HepG2 (cell line): ENCODE data around the gene AKTIP. TPM values are rescaled to one million over a fixed set of nuclear protein-coding genes. Genes with fewer than 3 reads are reported as not detected.

Experiments
- ARID5B ChIP-seq: IDR thresholded peaks from 2 replicates; pipeline ENCODE4 v1.4.0; 2020; ENCODE audit warnings: mild to moderate bottlenecking, missing genetic modification reagents
- FOXO1 ChIP-seq: sonication (generic); formaldehyde crosslinking; IDR thresholded peaks from 2 replicates; pipeline ENCODE4 v1.4.0; 2020; ENCODE audit warnings: missing genetic modification reagents
- GMEB2 ChIP-seq: IDR thresholded peaks from 2 replicates; pipeline ENCODE4 v1.6.1; 2016; ENCODE audit warnings: missing biosample characterization, missing genetic modification reagents, low read depth
- HIVEP1 ChIP-seq: sonication (generic); formaldehyde crosslinking; IDR thresholded peaks from 2 replicates; pipeline ENCODE4 v1.4.0; 2020; ENCODE audit warnings: mild to moderate bottlenecking, missing genetic modification reagents
- KDM2A ChIP-seq: sonication (generic); formaldehyde crosslinking; IDR thresholded peaks from 2 replicates; pipeline ENCODE4 v1.4.0; 2020; ENCODE audit warnings: low read depth, missing genetic modification reagents, borderline replicate concordance
- PHF8 ChIP-seq: sonication (generic); formaldehyde crosslinking; IDR thresholded peaks from 2 replicates; pipeline ENCODE4 v1.5.0; 2020; ENCODE audit warnings: missing genetic modification reagents
- TEAD3 ChIP-seq: optimal IDR thresholded peaks from 2 replicates; pipeline ENCODE3; 2016; ENCODE audit warnings: borderline replicate concordance
- YEATS2 ChIP-seq: sonication (generic); formaldehyde crosslinking; IDR thresholded peaks from 2 replicates; pipeline ENCODE4 v1.4.0; 2020; ENCODE audit warnings: missing genetic modification reagents, borderline replicate concordance
- ZNF331 ChIP-seq: sonication (generic); formaldehyde crosslinking; IDR thresholded peaks from 2 replicates; pipeline ENCODE4 v1.4.0; 2020; ENCODE audit warnings: missing genetic modification reagents
- ZNF407 ChIP-seq: sonication (generic); formaldehyde crosslinking; IDR thresholded peaks from one replicate; pipeline ENCODE4 v1.5.1; 2020; ENCODE audit warnings: mild to moderate bottlenecking, missing genetic modification reagents; ENCODE audit errors: not compliant biosample characterization
- ZNF431 ChIP-seq: sonication (generic); formaldehyde crosslinking; IDR thresholded peaks from 2 replicates; pipeline ENCODE4 v1.9.0; 2022; ENCODE audit warnings: missing genetic modification reagents, low read depth, mild to moderate bottlenecking, borderline replicate concordance
- ZNF576 ChIP-seq: sonication (generic); formaldehyde crosslinking; IDR thresholded peaks from 2 replicates; pipeline ENCODE4 v1.4.0; 2020; ENCODE audit warnings: mild to moderate bottlenecking, missing genetic modification reagents
- ZNF850 ChIP-seq: sonication (generic); formaldehyde crosslinking; conservative IDR thresholded peaks from 2 replicates; pipeline ENCODE4 v1.9.0; 2021; ENCODE audit warnings: mild to moderate bottlenecking, missing genetic modification reagents
- ZNF891 ChIP-seq: sonication (generic); formaldehyde crosslinking; IDR thresholded peaks from 2 replicates; pipeline ENCODE4 v1.5.0; 2020; ENCODE audit warnings: mild to moderate bottlenecking, missing genetic modification reagents
- polyA plus RNA-seq, 8 experiments: library from polyadenylated mRNA; depleted of rRNA in 3 of 8; stranded (reverse) in 7 of 8; unstranded in 1 of 8; fragments of >200 nt; fragmentation: Illumina TruSeq in 4 of 8; extraction: Trizol in 4 of 8; gene quantifications; 2 replicates each; pipeline versions ENCODE4 v1.2.1 to v1.2.3, GENCODE V29; 2011 to 2016; ENCODE audit warnings: low read depth in 4 of 8, missing spikeins in 1 of 8, mixed read lengths in 1 of 8; ENCODE audit not compliant: insufficient read depth in 1 of 8
- total RNA-seq, 5 experiments: library from RNA; depleted of rRNA; stranded (reverse); fragments of >200 nt; fragmentation: Illumina TruSeq; extraction: Trizol; gene quantifications; 2 replicates each; pipeline ENCODE4 v1.2.3, GENCODE V29; 2016; ENCODE audit warnings: low read depth in 1 of 5

AKTIP gene
- total and polyA plus RNA-seq, 2 of the 13 experiments (the other 11 are each of a cell fraction or from before 2014, with no cell fraction given), result 28.8 to 49.0 TPM

GRCh38 chr16:53509906-53510703 is 7.1 kb upstream of the AKTIP start (continued):
- TF ChIP-seq TEAD3, result peak; percentile 76
- TF ChIP-seq ZNF850, result 0 out of 2 replicates have a peak, but pooled peaks have one; percentile 38
- TF ChIP-seq HIVEP1, result peak; percentile 92
- peak; percentile 61; the same call in 1 of the 2 replicates for TF ChIP-seq KDM2A (CRISPR knock-in tag)
- 0 out of 2 replicates have a peak, but pooled peaks have one; percentile 30 for TF ChIP-seq ZNF891 (CRISPR knock-in tag)
- TF ChIP-seq ZNF331 (CRISPR knock-in tag), result 0 out of 2 replicates have a peak, but pooled peaks have one; percentile 24
- TF ChIP-seq ZNF407, result no peak
- TF ChIP-seq PHF8 (CRISPR knock-in tag), result peak; percentile 36; the same call in 1 of the 2 replicates
- TF ChIP-seq YEATS2 (CRISPR knock-in tag), result peak; percentile 53; the same call in 1 of the 2 replicates
- no peak for TF ChIP-seq ZNF431 (CRISPR knock-in tag)
- no peak for TF ChIP-seq ZNF576 (CRISPR knock-in tag)
- TF ChIP-seq FOXO1 (CRISPR knock-in tag), result peak; percentile 61
- no peak for TF ChIP-seq GMEB2 (CRISPR knock-in tag)
- TF ChIP-seq ARID5B (CRISPR knock-in tag), result peak; percentile 57
